ENCODE measurements around the gene FBLIM1. TPM values are rescaled to one million over a fixed set of nuclear protein-coding genes. Genes with fewer than 3 reads are reported as not detected.

Gene FBLIM1
- total RNA-seq, 1 experiment from 2014 or later: 6.0 TPM

GRCh38 chr1:15757016-15757543 is 1.5 kb upstream of the FBLIM1 start:
- H2AFZ ChIP-seq (ENCODE audit: low read depth, low read length, poor library complexity, severe bottlenecking): no peak overlapping the region
- peak overlapping the region; percentile 71 for H3K4me2 ChIP-seq (ENCODE audit: low read length)
- H4K20me1 ChIP-seq (ENCODE audit: insufficient read depth): no peaks in the 10 kb centered on the region
- no peak overlapping the region for H3K9ac ChIP-seq (ENCODE audit: low read length)
- H3K36me3 ChIP-seq (ENCODE audit: control insufficient read depth in 1 of 2, insufficient read depth in 2 of 2, low read length in 2 of 2): no peaks in the 10 kb centered on the region
- ChIA-PET POLR2A (no interaction called here), CTCF (interaction anchor here (1.9 kb wide), 1 partner anchor 16 kb away, joined by 7 read pairs; no protein-coding TSS in a partner anchor), RAD21 (ENCODE audit: low non-redundant PET in 1 of 2, low total read pairs in 2 of 2, uncharacterized antibody in 2 of 2, unreplicated experiment in 2 of 2) (no interaction called here)
- no peaks in the 10 kb centered on the region for H3K27me3 ChIP-seq (ENCODE audit: insufficient read depth, low read length)
- TF ChIP-seq CBX3 (IDR thresholded peaks at IDR 0.05; ENCODE audit: low read depth) (no peak), EZH2phosphoT487 (IDR thresholded peaks at IDR 0.05; ENCODE audit: borderline replicate concordance) (no peak), CEBPB (IDR thresholded peaks at IDR 0.05; ENCODE audit: low read depth) (no peak), ZFX (IDR thresholded peaks at IDR 0.05) (no peak), POLR2A (IDR thresholded peaks at IDR 0.05; ENCODE audit: borderline replicate concordance, extremely low read depth, insufficient read depth, insufficient read length) (no peak), ZBTB33 (IDR thresholded peaks at IDR 0.05; ENCODE audit: extremely low read depth, insufficient replicate concordance, low read length) (no peak), FOSL1 (IDR thresholded peaks at IDR 0.05; ENCODE audit: low read depth) (no peak), ZNF274 (IDR thresholded peaks at IDR 0.05; ENCODE audit: low read depth, low read length) (no peak), RAD21 (IDR thresholded peaks at IDR 0.05; ENCODE audit: low read depth) (no peak), ELF1 (IDR thresholded peaks at IDR 0.05; ENCODE audit: borderline replicate concordance, low read depth) (no peak), SRF (IDR thresholded peaks at IDR 0.05; ENCODE audit: low read depth) (no peak), SP1 (IDR thresholded peaks at IDR 0.05; ENCODE audit: low read depth) (no peak), TCF7L2 (IDR thresholded peaks at IDR 0.05; ENCODE audit: borderline replicate concordance, extremely low read depth, insufficient read depth, insufficient read length) (no peak), EZH2 (IDR thresholded peaks at IDR 0.05) (no peak), EGR1 (IDR thresholded peaks at IDR 0.05; ENCODE audit: low read depth) (no peak)
- TF ChIP-seq, protein P1, sequence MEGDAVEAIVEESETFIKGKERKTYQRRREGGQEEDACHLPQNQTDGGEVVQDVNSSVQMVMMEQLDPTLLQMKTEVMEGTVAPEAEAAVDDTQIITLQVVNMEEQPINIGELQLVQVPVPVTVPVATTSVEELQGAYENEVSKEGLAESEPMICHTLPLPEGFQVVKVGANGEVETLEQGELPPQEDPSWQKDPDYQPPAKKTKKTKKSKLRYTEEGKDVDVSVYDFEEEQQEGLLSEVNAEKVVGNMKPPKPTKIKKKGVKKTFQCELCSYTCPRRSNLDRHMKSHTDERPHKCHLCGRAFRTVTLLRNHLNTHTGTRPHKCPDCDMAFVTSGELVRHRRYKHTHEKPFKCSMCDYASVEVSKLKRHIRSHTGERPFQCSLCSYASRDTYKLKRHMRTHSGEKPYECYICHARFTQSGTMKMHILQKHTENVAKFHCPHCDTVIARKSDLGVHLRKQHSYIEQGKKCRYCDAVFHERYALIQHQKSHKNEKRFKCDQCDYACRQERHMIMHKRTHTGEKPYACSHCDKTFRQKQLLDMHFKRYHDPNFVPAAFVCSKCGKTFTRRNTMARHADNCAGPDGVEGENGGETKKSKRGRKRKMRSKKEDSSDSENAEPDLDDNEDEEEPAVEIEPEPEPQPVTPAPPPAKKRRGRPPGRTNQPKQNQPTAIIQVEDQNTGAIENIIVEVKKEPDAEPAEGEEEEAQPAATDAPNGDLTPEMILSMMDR (IDR thresholded peaks at IDR 0.05 in 2 of 3, conservative IDR thresholded peaks at IDR 0.05 in 1 of 3; ENCODE audit: borderline replicate concordance in 1 of 3, insufficient read depth in 1 of 3, low read depth in 2 of 3, low read length in 2 of 3): no peak
- DNase-seq (ENCODE audit: low read depth, low spot score) (no peak), ATAC-seq (no peak)
- no peaks in the 10 kb centered on the region for H3K9me3 ChIP-seq (ENCODE audit: control insufficient read depth in 1 of 2, insufficient read depth in 1 of 2, low read depth in 1 of 2, low read length in 2 of 2)
- intact Hi-C loops (cut with micrococcal nuclease): no loop called here
- H3K27ac ChIP-seq (ENCODE audit: low read depth, low read length): no peak overlapping the region
- H3K4me1 ChIP-seq (ENCODE audit: control insufficient read depth in 1 of 2, insufficient read depth in 2 of 2, low read length in 2 of 2): peaks cover 5 to 28% of the 10 kb centered on the region in 2 experiments; a peak in 3 of 4 replicates
- H3K4me3 ChIP-seq (replicated peaks in 1 of 2; ENCODE audit: low read depth in 1 of 2, low read length in 2 of 2): peak overlapping the region; percentile 30 to 43; a peak in 3 of 4 replicates
- H3K9me2 ChIP-seq (ENCODE audit: insufficient read depth): no peaks in the 10 kb centered on the region
- BruUV-seq (replicated peaks): TSS peak; percentile 67
- H3K79me2 ChIP-seq (ENCODE audit: insufficient read depth, low read length): no peaks in the 10 kb centered on the region

Measured in HCT116 (cell line).